Right cardiac atrium (tissue), 5 donors: ENCODE data around the gene STK16. TPM values are rescaled to one million over a fixed set of nuclear protein-coding genes. Genes with fewer than 3 reads are reported as not detected.
A peak's percentile ranks its signal among the peaks of the same experiment; 100 is the strongest.
"Not testable (repeated sequence)": the region's sequence is repeated elsewhere in the genome, so short reads cannot be mapped to it uniquely, and the experiment has no call there.

ENCODE experiments used
- ATAC-seq, 2 donors: fragments of 200-7000 bp; cut with Tn5 transposase; one replicate each; pipeline versions ENCODE4 v1.8.0 to v1.9.1; 2020; ENCODE audit warnings: moderate library complexity in 2 of 2, mild to moderate bottlenecking in 1 of 2
- DNase-seq, 3 donors: peaks; one replicate each; pipeline ENCODE4 v3.0.0-alpha.2; 2020
- H3K27ac ChIP-seq: one replicate; pipeline ENCODE4 v1.5.1; 2013; ENCODE audit warnings: mild to moderate bottlenecking, low read length, control low read depth, moderate library complexity
- H3K27me3 ChIP-seq: one replicate; pipeline ENCODE4 v1.6.1; 2013; ENCODE audit not compliant: control insufficient read depth, insufficient read depth
- H3K4me1 ChIP-seq: one replicate; pipeline ENCODE4 v1.6.1; 2013; ENCODE audit warnings: low read length; ENCODE audit not compliant: control insufficient read depth, insufficient read depth
- H3K4me3 ChIP-seq: one replicate; pipeline ENCODE4 v1.5.1; 2013; ENCODE audit warnings: low read length, control low read depth
- H3K9me3 ChIP-seq: one replicate; pipeline ENCODE4 v1.6.1; 2013; ENCODE audit warnings: low read length; ENCODE audit not compliant: control insufficient read depth
- WGBS: extraction: QIAGEN DNeasy Blood & Tissue Kit; methylation state at CpG from one replicate; pipeline ENCODE4 v1.1.7; 2013; 5-methylcytosine and 5-hydroxymethylcytosine counted together
- intact Hi-C, 4 donors: fragments of 100-400 bp; cut with DNase I; formaldehyde crosslinking; loops; one replicate each; pipeline versions ENCODE4 v1.11.0 to v1.14.0; 2022 to 2023
- polyA plus RNA-seq: library from polyadenylated mRNA; stranded (reverse); fragments of 200-250 nt; gene quantifications from one replicate; pipeline ENCODE4 v1.2.3, GENCODE V29; 2013
- total RNA-seq, 4 donors: library from RNA; stranded (reverse); fragmentation: NEBNext Ultra II Directional; extraction: Animal tissue kit (Norgen Biotek cat#: 25700); gene quantifications; one replicate each; pipeline ENCODE4 v1.2.1, GENCODE V29; 2021
- donor health status: healthy with polysubstance abuse.
- donor health status: DM: no; HTN: yes; CAD: no.
- donor health status: DM: no; HTN: no; CAD: no.
- donor health status: DM: no; HTN: yes; CAD: no; lungs with severe emphysema.
- donor health status: DM: yes; HTN: yes; CAD: no.

The STK16 gene
- total and polyA plus RNA-seq, 5 donors: 17.5 to 22.2 (median 19.4) TPM

DNA sequence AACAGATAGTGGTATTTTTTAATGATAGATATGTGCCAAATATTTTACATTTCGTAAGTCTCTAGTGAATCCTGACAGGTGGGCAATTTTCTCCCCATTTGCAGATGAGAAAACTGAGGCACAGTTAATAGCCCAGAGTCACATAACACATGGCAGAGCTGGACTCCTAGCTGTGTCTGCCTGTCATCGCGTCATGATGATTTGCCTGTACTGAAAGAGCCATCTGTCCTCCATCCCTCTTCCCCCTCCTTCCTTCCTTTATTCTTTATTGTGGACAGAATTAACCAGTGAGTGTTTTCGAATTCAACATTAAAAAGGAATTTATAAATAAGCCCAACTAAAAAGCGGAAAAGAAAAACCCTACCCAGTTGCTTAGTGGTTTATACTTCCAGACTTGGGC is 37.1 kb downstream of the STK16 start:
- DNase-seq (no peak), ATAC-seq (no peak)
- intact Hi-C loops: no loop called here
- H3K4me3 ChIP-seq: no peak overlapping the region
- no peaks in the 10 kb centered on the region for H3K9me3 ChIP-seq
- no peak overlapping the region for H3K27ac ChIP-seq
- 79% methylated on average over 5 of the region's 5 CpGs for WGBS
- H3K4me1 ChIP-seq: peaks cover 5% of the 10 kb centered on the region
- no peaks in the 10 kb centered on the region for H3K27me3 ChIP-seq

DNA sequence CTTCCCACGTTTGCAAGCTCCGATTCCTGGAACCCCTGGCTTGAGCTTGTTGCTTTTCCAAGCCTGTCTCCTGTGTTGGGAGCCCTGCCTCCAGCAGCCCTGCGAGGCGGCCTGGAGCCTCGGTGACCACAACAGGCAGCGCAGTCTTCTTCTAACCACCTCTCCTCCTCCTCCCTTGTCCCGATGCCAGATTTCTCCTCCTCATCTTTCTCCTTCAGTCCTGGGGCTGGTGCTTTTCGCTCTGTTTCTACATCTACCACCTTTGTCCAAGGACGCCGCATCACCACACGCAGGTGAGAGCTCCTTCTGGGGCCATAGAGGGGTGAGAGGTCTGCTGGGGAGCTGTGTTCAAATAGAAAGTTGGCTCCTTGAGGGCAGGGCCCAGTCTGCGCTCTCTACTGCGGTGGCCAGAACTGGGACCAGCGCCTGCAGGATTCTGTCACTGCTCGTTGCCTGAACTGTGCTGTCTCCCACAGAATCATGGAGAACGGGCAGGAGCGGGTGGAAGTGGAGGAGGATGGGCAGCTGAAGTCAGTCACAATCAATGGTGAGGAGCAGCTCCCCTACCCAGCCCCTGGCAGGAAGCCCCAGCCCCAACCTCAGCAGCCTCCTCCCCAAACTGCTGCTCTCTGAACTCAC is 37.8 kb downstream of the STK16 start:
- Histone ChIP-seq H3K4me1 (peaks cover 5% of the 10 kb centered on the region), H3K4me3 (no peak overlapping the region), H3K27me3 (no peaks in the 10 kb centered on the region), H3K27ac (no peak overlapping the region), H3K9me3 (no peaks in the 10 kb centered on the region)
- 89% methylated on average over 17 of the region's 17 CpGs for WGBS
- intact Hi-C loops: no loop called here
- ATAC-seq: no peak
- DNase-seq: peak in 2 of 3 donors; percentile 39 to 50

DNA sequence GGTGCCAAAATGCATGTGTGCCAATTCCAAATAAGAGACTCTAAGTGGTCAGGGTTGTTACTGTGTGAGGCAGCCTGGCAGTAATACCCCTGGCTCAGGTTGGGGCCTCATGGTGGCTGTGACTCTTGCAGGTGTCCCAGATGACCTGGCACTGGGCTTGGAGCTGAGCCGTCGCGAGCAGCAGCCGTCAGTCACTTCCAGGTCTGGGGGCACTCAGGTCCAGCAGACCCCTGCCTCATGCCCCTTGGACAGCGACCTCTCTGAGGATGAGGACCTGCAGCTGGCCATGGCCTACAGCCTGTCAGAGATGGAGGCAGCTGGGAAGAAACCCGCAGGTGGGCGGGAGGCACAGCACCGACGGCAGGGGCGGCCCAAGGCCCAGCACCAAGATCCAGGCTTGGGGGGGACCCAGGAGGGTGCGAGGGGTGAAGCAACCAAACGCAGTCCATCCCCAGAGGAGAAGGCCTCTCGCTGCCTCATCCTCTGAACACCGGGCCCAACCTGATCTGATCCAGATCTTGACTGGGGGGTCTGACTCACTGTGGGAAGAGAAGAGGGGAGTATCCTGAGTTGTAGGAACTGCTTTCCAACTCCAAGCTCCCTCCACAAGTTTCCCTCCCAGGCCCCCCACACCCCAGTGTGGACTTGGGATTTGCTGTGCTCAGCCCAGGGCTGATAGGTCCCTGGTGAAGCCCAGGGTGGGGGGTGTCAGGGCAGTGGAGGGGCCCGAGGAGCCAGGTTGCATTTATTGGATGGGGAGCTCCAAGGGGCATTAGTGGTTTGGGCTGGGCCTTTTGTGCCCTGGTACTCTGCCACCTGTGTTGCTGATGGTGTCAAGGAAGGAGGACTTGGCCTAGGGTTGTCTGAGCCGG is 39.5 kb downstream of the STK16 start:
- no peaks in the 10 kb centered on the region for H3K27me3 ChIP-seq
- peaks cover 5% of the 10 kb centered on the region for H3K4me1 ChIP-seq
- intact Hi-C loops: no loop called here
- ATAC-seq: no peak
- 84% methylated on average over 16 of the region's 16 CpGs for WGBS
- no peaks in the 10 kb centered on the region for H3K9me3 ChIP-seq
- peak in 1 of 3 donors; percentile 52 for DNase-seq
- H3K4me3 ChIP-seq: no peak overlapping the region
- no peak overlapping the region for H3K27ac ChIP-seq

DNA sequence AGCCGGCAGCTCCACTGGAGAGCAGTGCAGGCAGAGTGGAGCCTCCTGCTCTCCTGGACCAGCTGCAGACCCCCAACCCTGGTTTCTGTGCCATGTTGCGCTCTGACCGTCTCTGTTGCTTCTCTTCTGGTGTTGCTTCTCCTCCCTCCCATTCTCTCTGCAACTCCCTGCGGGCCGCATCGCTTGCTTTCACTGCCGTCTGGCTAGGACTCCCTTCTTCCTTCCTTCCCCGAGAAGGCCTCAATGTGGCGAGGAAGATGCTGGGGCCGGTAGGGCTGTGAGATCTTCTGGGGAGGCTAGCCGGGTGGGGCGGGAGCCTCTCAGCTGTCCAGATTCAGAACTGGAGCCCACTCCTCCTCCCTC is 40.1 kb downstream of the STK16 start:
- no peak overlapping the region for H3K27ac ChIP-seq
- DNase-seq (peak in 1 of 3 donors; percentile 41), ATAC-seq (no peak)
- H3K27me3 ChIP-seq: no peaks in the 10 kb centered on the region
- H3K9me3 ChIP-seq: no peaks in the 10 kb centered on the region
- H3K4me3 ChIP-seq: no peak overlapping the region
- intact Hi-C loops: no loop called here
- 78% methylated on average over 12 of the region's 12 CpGs for WGBS
- peaks cover under 1% of the 10 kb centered on the region for H3K4me1 ChIP-seq

DNA sequence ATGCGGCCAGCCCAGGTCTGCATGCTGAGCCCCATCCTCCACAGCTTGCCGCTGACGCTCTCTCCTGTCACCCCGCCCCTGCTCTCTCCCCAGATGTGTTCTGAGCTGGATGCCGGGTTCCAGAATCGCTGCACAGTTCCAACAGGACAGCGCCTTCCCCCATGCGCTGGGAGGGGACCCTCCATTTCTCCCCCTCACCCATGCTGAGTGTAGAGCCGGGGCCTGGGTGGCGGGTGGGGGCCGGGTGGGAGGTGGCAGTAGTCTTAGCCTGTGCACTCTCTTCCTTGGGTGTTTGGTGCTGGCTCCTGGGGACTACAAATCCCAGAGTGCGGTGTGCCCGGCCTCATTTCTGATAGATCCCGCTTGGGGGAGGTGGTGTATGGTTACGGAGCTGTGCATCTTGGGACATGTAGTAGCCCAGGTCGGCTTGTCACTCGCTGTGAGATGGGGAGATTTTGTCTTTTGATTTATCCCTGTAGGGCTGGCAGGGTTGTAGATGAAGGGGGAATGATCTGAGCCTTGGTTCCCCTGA is 40.7 kb downstream of the STK16 start:
- DNase-seq (peak; percentile 47 to 60 (median 53)), ATAC-seq (peak; percentile 19 to 21)
- Histone ChIP-seq H3K4me3 (no peak overlapping the region), H3K4me1 (no peaks in the 10 kb centered on the region), H3K9me3 (no peaks in the 10 kb centered on the region), H3K27ac (no peak overlapping the region), H3K27me3 (no peaks in the 10 kb centered on the region)
- WGBS: 64% methylated on average over 17 of the region's 17 CpGs
- intact Hi-C loops: no loop called here

DNA sequence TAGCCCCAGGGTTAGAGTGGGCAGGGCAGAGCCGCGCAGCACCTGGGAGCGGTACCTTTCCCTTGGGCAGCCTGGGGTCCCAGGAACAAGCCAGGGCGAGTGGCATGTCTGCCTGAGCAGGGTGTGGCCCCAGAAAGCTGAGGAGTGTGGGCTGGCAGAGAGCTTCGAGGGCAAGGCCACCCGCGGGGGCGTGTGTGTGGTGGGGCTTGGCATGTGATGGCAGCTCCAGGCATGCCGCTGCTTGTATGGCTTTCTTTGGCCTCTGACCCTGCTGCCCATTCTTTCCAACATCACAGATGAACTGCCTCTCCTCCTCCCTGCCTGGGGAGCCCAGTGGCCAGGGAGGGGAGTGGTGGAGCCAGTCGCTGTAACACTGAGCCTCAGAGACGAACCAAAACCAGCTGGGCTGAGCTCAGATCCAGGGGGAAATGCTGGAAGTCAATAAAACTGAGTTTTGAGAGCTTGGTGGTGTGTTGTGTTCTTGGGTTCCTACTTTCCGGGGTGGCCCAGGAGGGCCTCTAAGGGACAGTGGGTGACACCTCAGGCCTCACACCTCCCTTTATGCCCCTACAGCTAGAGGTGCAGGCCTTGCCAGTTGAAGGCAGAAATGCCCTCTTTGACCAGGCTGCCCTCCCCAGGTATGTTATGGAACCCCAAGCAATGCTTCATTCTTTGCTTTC is 41.3 kb downstream of the STK16 start:
- H3K27me3 ChIP-seq: no peaks in the 10 kb centered on the region
- no peaks in the 10 kb centered on the region for H3K9me3 ChIP-seq
- intact Hi-C loops: no loop called here
- ATAC-seq (peak in 1 of 2 donors; percentile 4), DNase-seq (peak in 2 of 3 donors; percentile 55 to 64)
- no peak overlapping the region for H3K27ac ChIP-seq
- H3K4me3 ChIP-seq: no peak overlapping the region
- no peaks in the 10 kb centered on the region for H3K4me1 ChIP-seq
- 76% methylated on average over 12 of the region's 12 CpGs for WGBS

DNA sequence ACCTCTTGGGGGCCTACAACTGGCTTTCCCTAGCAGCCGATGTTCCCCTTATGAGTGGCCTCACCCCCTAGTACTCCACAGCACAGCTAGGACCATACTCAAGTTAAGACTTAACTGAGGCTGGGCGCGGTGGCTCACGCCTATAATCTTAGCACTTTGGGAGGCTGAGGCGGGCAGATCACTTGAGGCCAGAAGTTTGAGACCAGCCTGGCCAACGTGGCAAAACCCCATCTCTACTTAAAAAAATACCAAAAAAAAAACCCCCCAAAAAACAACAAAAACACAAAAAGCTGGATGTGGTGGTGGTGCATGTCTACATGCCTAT is 41.8 kb downstream of the STK16 start:
- 82% methylated on average over 6 of the region's 6 CpGs for WGBS
- H3K27ac ChIP-seq, H3K4me3 ChIP-seq: not testable (repeated sequence)

DNA sequence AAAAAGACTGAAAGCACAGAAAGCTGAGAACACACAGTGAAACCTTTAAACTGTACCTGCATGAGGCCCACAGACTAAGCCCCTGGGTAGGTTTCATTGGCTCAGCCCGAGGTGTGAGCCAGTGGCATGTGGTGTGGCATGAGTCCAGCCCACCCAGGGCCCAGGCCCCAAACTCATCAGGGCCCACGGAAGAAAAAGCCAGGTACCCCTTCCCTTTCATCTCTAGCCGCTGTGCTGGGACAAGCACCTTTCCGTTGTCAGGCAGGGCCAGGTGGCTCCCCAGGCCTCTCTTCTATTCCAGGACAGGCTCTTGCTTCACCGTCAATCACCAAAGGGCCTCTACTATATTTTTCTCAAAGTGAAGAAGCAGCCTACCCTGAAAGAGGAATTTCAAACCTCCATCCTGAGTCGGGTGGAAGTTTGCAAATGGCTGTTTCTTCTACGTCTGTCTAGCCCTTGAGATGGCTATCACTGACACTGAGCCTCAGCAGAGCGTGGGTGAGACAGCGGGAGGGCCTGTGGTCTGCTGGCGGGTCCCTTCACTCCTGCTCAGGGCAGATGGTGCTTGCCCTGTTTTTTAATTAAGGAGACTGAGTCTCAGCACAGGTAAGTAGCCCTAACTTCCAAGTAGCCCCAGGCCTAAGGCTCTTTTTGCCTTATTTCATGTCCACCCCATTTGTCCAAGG is 42.4 kb downstream of the STK16 start:
- no peaks in the 10 kb centered on the region for H3K27me3 ChIP-seq
- no peak for ATAC-seq
- WGBS: 77% methylated on average over 10 of the region's 10 CpGs
- H3K4me1 ChIP-seq: no peaks in the 10 kb centered on the region
- no peak overlapping the region for H3K27ac ChIP-seq
- no peak for DNase-seq
- no peaks in the 10 kb centered on the region for H3K9me3 ChIP-seq
- intact Hi-C loops: no loop called here
- H3K4me3 ChIP-seq: no peak overlapping the region

More for the DNA sequence above, 41.8 kb downstream of the STK16 start:
- H3K27me3 ChIP-seq, ATAC-seq, H3K4me1 ChIP-seq, intact Hi-C loops, H3K9me3 ChIP-seq, DNase-seq: not testable (repeated sequence)

DNA sequence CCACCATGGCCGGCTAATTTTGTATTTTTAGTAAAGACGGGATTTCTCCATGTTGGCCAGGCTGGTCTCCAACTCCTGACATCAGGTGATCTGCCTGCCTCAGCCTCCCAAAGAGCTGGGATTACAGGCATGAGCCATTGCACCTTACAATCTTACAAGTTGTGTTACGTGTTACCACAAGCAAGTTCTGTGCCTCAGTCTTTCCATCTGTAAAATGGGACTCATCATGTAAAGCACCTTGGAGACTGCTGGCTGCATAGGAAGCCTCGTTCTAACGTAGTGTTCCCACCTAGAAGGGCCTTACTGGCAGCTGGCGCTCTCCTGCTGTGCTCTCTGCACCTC is 43.9 kb downstream of the STK16 start:
- DNase-seq (peak in 1 of 3 donors; percentile 22), ATAC-seq (no peak)
- H3K4me1 ChIP-seq: no peaks in the 10 kb centered on the region
- WGBS: 56% methylated on average over 6 of the region's 6 CpGs
- H3K27ac ChIP-seq: peak overlapping the region; percentile 20
- intact Hi-C loops: no loop called here
- no peaks in the 10 kb centered on the region for H3K9me3 ChIP-seq
- no peak overlapping the region for H3K4me3 ChIP-seq
- no peaks in the 10 kb centered on the region for H3K27me3 ChIP-seq

DNA sequence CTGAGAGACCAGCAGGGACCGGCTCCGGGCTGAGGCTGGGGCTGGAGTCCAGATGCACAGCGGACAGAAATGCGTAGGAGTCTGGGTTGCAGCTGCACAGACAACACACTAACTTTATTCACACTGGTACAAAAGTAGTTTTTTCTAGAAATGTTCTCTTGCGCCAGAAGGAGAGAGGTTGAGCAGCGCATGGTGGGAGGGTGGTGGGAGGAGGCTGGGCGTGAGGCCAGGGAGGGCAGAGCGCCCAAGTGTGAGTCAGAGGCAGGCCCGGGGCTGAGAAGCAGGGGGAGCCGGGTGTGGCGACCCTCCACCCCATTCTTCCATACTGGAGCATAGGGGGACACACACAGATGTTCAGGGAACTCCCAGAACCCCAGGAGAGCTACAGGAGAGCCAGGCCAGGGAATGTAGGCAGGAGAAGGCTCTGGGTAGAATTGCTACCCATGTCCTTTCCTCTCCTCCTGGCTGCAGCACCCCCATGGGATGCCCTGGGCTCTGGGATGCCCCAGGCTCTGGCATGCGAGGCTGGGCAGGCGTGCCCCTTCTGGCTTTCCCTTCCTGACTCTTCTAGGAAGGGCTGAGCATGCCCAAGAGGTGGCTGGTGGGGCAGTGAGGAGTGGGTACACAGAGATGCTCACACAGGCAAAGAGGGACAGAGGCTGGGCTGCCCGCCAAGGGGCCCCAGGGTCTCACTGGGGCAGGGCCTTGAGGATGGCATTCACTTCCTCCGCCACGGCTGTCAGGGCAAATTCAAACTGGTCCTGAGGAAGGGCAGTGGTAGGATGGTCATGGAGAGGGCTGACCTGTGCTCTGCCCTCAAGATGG is 44.5 kb downstream of the STK16 start:
- no peaks in the 10 kb centered on the region for H3K4me1 ChIP-seq
- H3K27ac ChIP-seq: peak overlapping the region; percentile 20
- DNase-seq (peak; percentile 83 to 93 (median 92)), ATAC-seq (peak; percentile 72 to 76)
- WGBS: 36% methylated on average over 16 of the region's 16 CpGs
- H3K4me3 ChIP-seq: no peak overlapping the region
- H3K27me3 ChIP-seq: no peaks in the 10 kb centered on the region
- H3K9me3 ChIP-seq: no peaks in the 10 kb centered on the region
- intact Hi-C loops: loop anchor here in 3 of 4 donors (5.0 to 10.0 kb wide), 3 partner anchors 45 to 125 kb away; partner anchors contain the start of genes GLB1L (in 1 of the 3), NHEJ1 (in 1 of the 3) and STK16 (in 1 of the 3)
